CD14-positive monocyte (primary cell): Measurements from ENCODE around the gene CRB2. TPM values are rescaled to one million over a fixed set of nuclear protein-coding genes. Genes with fewer than 3 reads are reported as not detected.

Experiments
- DNase-seq, 3 donors: peaks; one replicate each; pipeline ENCODE4 v3.0.0-alpha.2; 2011 to 2022
- H2AFZ ChIP-seq: 2 replicates; pipeline ENCODE4 v1.6.0; 2012; ENCODE audit warnings: mild to moderate bottlenecking, low read depth, low read length, inconsistent platforms; ENCODE audit not compliant: insufficient read depth, poor library complexity, severe bottlenecking
- H3K27ac ChIP-seq, 2 donors: 1 replicate in 1 of 2; 2 replicates in 1 of 2; pipeline ENCODE4 v1.5.1; 2012 to 2013; ENCODE audit warnings: low read length in 2 of 2, control low read depth in 1 of 2, inconsistent platforms in 1 of 2, low read depth in 1 of 2, mild to moderate bottlenecking in 1 of 2
- H3K27me3 ChIP-seq, 2 donors: one replicate each; pipeline versions ENCODE4 v1.6.0 to v1.6.1; 2011 to 2013; ENCODE audit warnings: low read length in 2 of 2; ENCODE audit not compliant: control insufficient read depth in 2 of 2, insufficient read depth in 2 of 2
- H3K36me3 ChIP-seq, 2 donors: replicated peaks in 1 of 2; 1 replicate in 1 of 2; 2 replicates in 1 of 2; pipeline versions ENCODE4 v1.5.1 to v1.6.1; 2012 to 2013; ENCODE audit warnings: low read length in 2 of 2, control low read depth in 1 of 2, inconsistent platforms in 1 of 2, mild to moderate bottlenecking in 1 of 2; ENCODE audit not compliant: insufficient read depth in 2 of 2, control insufficient read depth in 1 of 2
- H3K4me1 ChIP-seq, 2 donors: 1 replicate in 1 of 2; 2 replicates in 1 of 2; pipeline versions ENCODE4 v1.5.1 to v1.6.1; 2012 to 2013; ENCODE audit warnings: low read length in 2 of 2, control low read depth in 1 of 2, inconsistent platforms in 1 of 2, mild to moderate bottlenecking in 1 of 2, moderate library complexity in 1 of 2; ENCODE audit not compliant: insufficient read depth in 2 of 2, control insufficient read depth in 1 of 2
- H3K4me2 ChIP-seq: replicated peaks from 2 replicates; pipeline ENCODE3; 2012; ENCODE audit warnings: low read length, moderate library complexity, mild to moderate bottlenecking; ENCODE audit not compliant: poor library complexity, severe bottlenecking; ENCODE audit errors: extremely low read depth
- H3K4me3 ChIP-seq, 3 experiments: fragments of 200-600 bp in 1 of 3; sonication (generic) in 1 of 3; replicated peaks in 1 of 3; 1 replicate in 2 of 3; 2 replicates in 1 of 3; pipeline ENCODE4 v1.5.1; 2011 to 2013; ENCODE audit warnings: low read length in 3 of 3, mild to moderate bottlenecking in 3 of 3, control low read depth in 2 of 3, low read depth in 2 of 3, inconsistent platforms in 1 of 3, moderate library complexity in 1 of 3
- H3K79me2 ChIP-seq: 2 replicates; pipeline ENCODE4 v1.6.0; 2012; ENCODE audit warnings: mild to moderate bottlenecking, control low read depth, inconsistent platforms, low read length, moderate library complexity; ENCODE audit not compliant: insufficient read depth
- H3K9ac ChIP-seq: 2 replicates; pipeline ENCODE4 v1.6.0; 2017; ENCODE audit warnings: low read length, mild to moderate bottlenecking; ENCODE audit not compliant: insufficient read depth, poor library complexity, severe bottlenecking
- H3K9me3 ChIP-seq, 2 donors: replicated peaks in 1 of 2; 1 replicate in 1 of 2; 2 replicates in 1 of 2; pipeline versions ENCODE4 v1.5.1 to v1.6.1; 2012 to 2013; ENCODE audit warnings: low read length in 2 of 2, control low read depth in 1 of 2; ENCODE audit not compliant: control insufficient read depth in 1 of 2, insufficient read depth in 1 of 2
- H4K20me1 ChIP-seq: 2 replicates; pipeline ENCODE4 v1.6.0; 2012; ENCODE audit warnings: mild to moderate bottlenecking, low read length, control low read depth, moderate library complexity; ENCODE audit not compliant: insufficient read depth
- H3K27ac Mint-ChIP-seq, 7 donors: one replicate each; pipeline ENCODE4 v1.8.0; 2020; ENCODE audit warnings: mild to moderate bottlenecking in 7 of 7, mixed read lengths in 7 of 7, moderate library complexity in 6 of 7, inconsistent platforms in 2 of 7
- H3K27me3 Mint-ChIP-seq, 3 donors: one replicate each; pipeline ENCODE4 v1.8.0; 2021 to 2022; ENCODE audit warnings: low read depth in 3 of 3, mild to moderate bottlenecking in 3 of 3, mixed read lengths in 3 of 3, moderate library complexity in 3 of 3, inconsistent platforms in 1 of 3
- H3K36me3 Mint-ChIP-seq, 2 donors: one replicate each; pipeline ENCODE4 v1.8.0; 2020; ENCODE audit warnings: mixed read lengths in 2 of 2, inconsistent platforms in 1 of 2, mild to moderate bottlenecking in 1 of 2
- H3K4me1 Mint-ChIP-seq: one replicate; pipeline ENCODE4 v1.8.0; 2020; ENCODE audit warnings: mild to moderate bottlenecking, mixed read lengths
- H3K4me3 Mint-ChIP-seq, 2 donors: one replicate each; pipeline ENCODE4 v1.8.0; 2020; ENCODE audit warnings: mild to moderate bottlenecking in 2 of 2, mixed read lengths in 2 of 2, moderate library complexity in 1 of 2
- H3K9me3 Mint-ChIP-seq, 7 donors: one replicate each; pipeline ENCODE4 v1.8.0; 2020 to 2022; ENCODE audit warnings: mixed read lengths in 7 of 7, mild to moderate bottlenecking in 6 of 7, moderate library complexity in 6 of 7, inconsistent platforms in 2 of 7
- CTCF ChIP-seq: fragments of 200-600 bp; IDR thresholded peaks from one replicate; pipeline ENCODE4 v1.8.0; 2022; ENCODE audit warnings: antibody characterized with exemption, mild to moderate bottlenecking
- WGBS: methylation state at CpG from one replicate; pipeline ENCODE4 v1.1.5; 2013; ENCODE audit warnings: missing lambda C conversion rate; ENCODE audit not compliant: insufficient coverage; 5-methylcytosine and 5-hydroxymethylcytosine counted together
- intact Hi-C, 2 donors: fragments of 100-400 bp; cut with micrococcal nuclease; formaldehyde crosslinking; loops; one replicate each; pipeline versions ENCODE4 v1.15.0 to v1.15.1; 2023
- polyA plus RNA-seq, 3 donors: library from polyadenylated mRNA; depleted of rRNA in 1 of 3; unstranded in 2 of 3; stranded (reverse) in 1 of 3; fragments of 300-500 nt in 2 of 3; fragments of >200 nt in 1 of 3; fragmentation: Illumina TruSeq in 2 of 3; gene quantifications; 1 replicate in 2 of 3; 2 replicates in 1 of 3; pipeline ENCODE4 v1.2.3, GENCODE V29; 2012 to 2021

The CRB2 gene
- polyA plus RNA-seq, 3 donors, result not detected

- H3K4me2 ChIP-seq, result no peak overlapping the region
- no peaks in the 10 kb centered on the region for H4K20me1 ChIP-seq
- peaks cover 3% of the 10 kb centered on the region for H3K4me1 Mint-ChIP-seq
- H3K27me3 Mint-ChIP-seq, result peaks cover 1 to 5% (median 2%) of the 10 kb centered on the region in 3 donors
- no peak overlapping the region for H3K9ac ChIP-seq
- 91% methylated on average over 4 of the region's 4 CpGs for WGBS
- no peak overlapping the region for H3K4me3 Mint-ChIP-seq
- H3K27ac ChIP-seq, result no peak overlapping the region
- no peaks in the 10 kb centered on the region for H3K79me2 ChIP-seq
- intact Hi-C loops, result no loop called here
- no peak for TF ChIP-seq CTCF
- H3K36me3 ChIP-seq, result no peaks in the 10 kb centered on the region
- H3K27ac Mint-ChIP-seq, result no peak overlapping the region
- no peaks in the 10 kb centered on the region for H3K36me3 Mint-ChIP-seq
- H3K9me3 Mint-ChIP-seq, result no peaks in the 10 kb centered on the region
- no peaks in the 10 kb centered on the region for H3K27me3 ChIP-seq
- H3K9me3 ChIP-seq, result no peaks in the 10 kb centered on the region
- DNase-seq, result no peak
- H3K4me3 ChIP-seq, result no peak overlapping the region
- H3K4me1 ChIP-seq, result no peaks in the 10 kb centered on the region
- no peak overlapping the region for H2AFZ ChIP-seq
Observed at GRCh38 chr9:123310551-123311249, 45.3 kb upstream of the CRB2 start.

- Mint-ChIP-seq H3K27me3 (peaks cover 1 to 5% (median 2%) of the 10 kb centered on the region in 3 donors), H3K9me3 (no peaks in the 10 kb centered on the region), H3K4me3 (no peak overlapping the region), H3K36me3 (no peaks in the 10 kb centered on the region), H3K4me1 (peaks cover 9% of the 10 kb centered on the region), H3K27ac (no peak overlapping the region)
- H3K36me3 ChIP-seq, result no peaks in the 10 kb centered on the region
- intact Hi-C loops, result no loop called here
- TF ChIP-seq CTCF, result no peak
- no peak for DNase-seq
- no peak overlapping the region for H2AFZ ChIP-seq
- H3K27me3 ChIP-seq, result no peaks in the 10 kb centered on the region
- no peaks in the 10 kb centered on the region for H3K9me3 ChIP-seq
- H4K20me1 ChIP-seq, result no peaks in the 10 kb centered on the region
- WGBS, result 17% methylated on average over 2 of the region's 9 CpGs
- no peak overlapping the region for H3K9ac ChIP-seq
- no peak overlapping the region for H3K4me2 ChIP-seq
- no peaks in the 10 kb centered on the region for H3K79me2 ChIP-seq
- no peak overlapping the region for H3K27ac ChIP-seq
- no peak overlapping the region for H3K4me3 ChIP-seq
- peaks cover 0 to 2% of the 10 kb centered on the region in 2 donors for H3K4me1 ChIP-seq
Observed at GRCh38 chr9:123311250-123311752, 44.7 kb upstream of the CRB2 start.
